ENCODE results near the gene RPA1.

DNA sequence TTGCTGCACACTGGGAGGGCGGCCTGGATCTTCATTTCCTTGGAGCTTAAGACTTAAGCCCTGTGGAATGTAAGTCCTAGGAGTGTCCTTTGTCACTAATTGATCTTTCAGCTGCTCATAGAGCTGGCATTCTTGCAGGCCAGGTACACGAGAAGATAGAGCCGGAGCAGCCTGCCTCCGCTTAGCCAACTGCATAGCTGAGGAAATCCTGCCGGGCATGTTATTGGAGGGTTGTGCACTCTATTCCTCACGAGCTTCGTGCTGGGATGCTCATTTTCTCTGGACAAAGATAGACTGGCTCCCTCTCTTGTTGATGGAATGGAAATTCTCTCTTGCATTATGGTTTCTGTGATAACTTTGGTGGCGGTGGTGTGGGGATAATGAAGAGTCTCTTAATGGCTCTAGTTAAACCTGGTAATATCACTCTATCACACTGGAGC, 76.9 kb downstream of the RPA1 start:
- TF ChIP-seq, protein P1, sequence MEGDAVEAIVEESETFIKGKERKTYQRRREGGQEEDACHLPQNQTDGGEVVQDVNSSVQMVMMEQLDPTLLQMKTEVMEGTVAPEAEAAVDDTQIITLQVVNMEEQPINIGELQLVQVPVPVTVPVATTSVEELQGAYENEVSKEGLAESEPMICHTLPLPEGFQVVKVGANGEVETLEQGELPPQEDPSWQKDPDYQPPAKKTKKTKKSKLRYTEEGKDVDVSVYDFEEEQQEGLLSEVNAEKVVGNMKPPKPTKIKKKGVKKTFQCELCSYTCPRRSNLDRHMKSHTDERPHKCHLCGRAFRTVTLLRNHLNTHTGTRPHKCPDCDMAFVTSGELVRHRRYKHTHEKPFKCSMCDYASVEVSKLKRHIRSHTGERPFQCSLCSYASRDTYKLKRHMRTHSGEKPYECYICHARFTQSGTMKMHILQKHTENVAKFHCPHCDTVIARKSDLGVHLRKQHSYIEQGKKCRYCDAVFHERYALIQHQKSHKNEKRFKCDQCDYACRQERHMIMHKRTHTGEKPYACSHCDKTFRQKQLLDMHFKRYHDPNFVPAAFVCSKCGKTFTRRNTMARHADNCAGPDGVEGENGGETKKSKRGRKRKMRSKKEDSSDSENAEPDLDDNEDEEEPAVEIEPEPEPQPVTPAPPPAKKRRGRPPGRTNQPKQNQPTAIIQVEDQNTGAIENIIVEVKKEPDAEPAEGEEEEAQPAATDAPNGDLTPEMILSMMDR (conservative IDR thresholded peaks at IDR 0.05; ENCODE audit: low read depth, low read length): no peak
- TF ChIP-seq EZH2 (IDR thresholded peaks at IDR 0.05; ENCODE audit: borderline replicate concordance, low read depth, low read length, poor library complexity, severe bottlenecking): no peak
